IMR-90 (cell line): ENCODE results near the gene UBTD1.

Source experiments
- BHLHE40 ChIP-seq: fragments of 150-350 bp; IDR thresholded peaks from 2 replicates; pipeline ENCODE4 v1.6.1; 2016; ENCODE audit warnings: mild to moderate bottlenecking, low read depth, low read length
- CEBPB ChIP-seq: IDR thresholded peaks from 2 replicates; pipeline ENCODE4 v1.6.1; 2012; ENCODE audit warnings: low read depth, low read length, improper control_type of control experiment
- CHD1 ChIP-seq: IDR thresholded peaks from 2 replicates; pipeline ENCODE4 v1.6.1; 2012; ENCODE audit warnings: low read depth, low read length, improper control_type of control experiment
- CTCF ChIP-seq: conservative IDR thresholded peaks from 2 replicates; pipeline ENCODE4 v1.5.1; 2012; ENCODE audit warnings: mild to moderate bottlenecking, low read depth, low read length, improper control_type of control experiment
- FOS ChIP-seq: fragments of 150-350 bp; IDR thresholded peaks from 2 replicates; pipeline ENCODE4 v1.6.1; 2016; ENCODE audit warnings: low read depth, low read length
- MAFK ChIP-seq: IDR thresholded peaks from 2 replicates; pipeline ENCODE4 v1.6.1; 2012; ENCODE audit warnings: low read depth, low read length, improper control_type of control experiment
- MXI1 ChIP-seq: IDR thresholded peaks from 2 replicates; pipeline ENCODE4 v1.6.1; 2012; ENCODE audit warnings: low read depth, mild to moderate bottlenecking, low read length, moderate library complexity, borderline replicate concordance
- POLR2A ChIP-seq: IDR thresholded peaks from 2 replicates; pipeline ENCODE4 v1.6.1; 2012; ENCODE audit warnings: mild to moderate bottlenecking, low read depth, low read length
- RAD21 ChIP-seq: IDR thresholded peaks from 2 replicates; pipeline ENCODE4 v1.6.1; 2012; ENCODE audit warnings: low read length, improper control_type of control experiment
- RCOR1 ChIP-seq: IDR thresholded peaks from 2 replicates; pipeline ENCODE4 v1.6.1; 2012; ENCODE audit warnings: mild to moderate bottlenecking, low read length, improper control_type of control experiment; ENCODE audit not compliant: insufficient replicate concordance
- SMC3 ChIP-seq: fragments of 150-350 bp; IDR thresholded peaks from 2 replicates; pipeline ENCODE4 v1.6.1; 2016; ENCODE audit warnings: low read depth, mild to moderate bottlenecking, antibody characterized with exemption, low read length, moderate library complexity
- TF ChIP-seq, protein P1 (sequence below): fragments of 150-350 bp; IDR thresholded peaks from 2 replicates; pipeline ENCODE4 v1.6.1; 2017; ENCODE audit warnings: mild to moderate bottlenecking, antibody characterized with exemption, low read length, low read depth

DNA sequence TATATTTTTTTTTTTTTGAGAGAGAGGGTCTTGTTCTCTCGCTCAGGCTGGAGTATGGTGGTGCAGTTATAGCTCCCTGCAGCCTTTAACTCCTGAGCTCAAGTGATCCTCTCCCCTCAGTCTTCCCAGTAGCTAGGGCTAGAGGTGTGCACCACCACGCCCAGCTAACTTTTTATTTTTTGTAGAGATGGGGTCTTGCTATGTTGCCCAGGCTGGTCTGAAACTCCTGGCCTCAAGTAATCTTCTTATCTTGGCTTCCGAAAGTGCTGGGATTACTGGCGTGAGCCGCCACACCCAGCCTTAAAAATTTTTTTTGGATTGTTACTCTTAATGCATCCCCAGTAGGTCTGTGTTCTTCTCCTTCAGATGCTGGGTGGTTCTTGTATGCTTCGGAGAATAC lies 4.2 kb downstream of the UBTD1 start:
- TF ChIP-seq CTCF (no peak), POLR2A (no peak), CEBPB (no peak), FOS (no peak), MAFK (no peak), RAD21 (no peak), SMC3 (no peak), RCOR1 (no peak), MXI1 (no peak), CHD1 (no peak), BHLHE40 (no peak)
- TF ChIP-seq, protein P1, sequence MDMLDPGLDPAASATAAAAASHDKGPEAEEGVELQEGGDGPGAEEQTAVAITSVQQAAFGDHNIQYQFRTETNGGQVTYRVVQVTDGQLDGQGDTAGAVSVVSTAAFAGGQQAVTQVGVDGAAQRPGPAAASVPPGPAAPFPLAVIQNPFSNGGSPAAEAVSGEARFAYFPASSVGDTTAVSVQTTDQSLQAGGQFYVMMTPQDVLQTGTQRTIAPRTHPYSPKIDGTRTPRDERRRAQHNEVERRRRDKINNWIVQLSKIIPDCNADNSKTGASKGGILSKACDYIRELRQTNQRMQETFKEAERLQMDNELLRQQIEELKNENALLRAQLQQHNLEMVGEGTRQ = no peak
